Measurements from ENCODE around the gene DNAJA2.
"Not testable (repeated sequence)": the region's sequence is repeated elsewhere in the genome, so short reads cannot be mapped to it uniquely, and the experiment has no call there.

Gene DNAJA2

GRCh38 chr16:46949241-46949892 lies 24.1 kb downstream of the DNAJA2 start:
- Histone ChIP-seq H3K9me3 (ENCODE audit: low read length) (no peaks in the 10 kb centered on the region), H3K27ac (ENCODE audit: low read depth, low read length) (no peak overlapping the region), H3K36me3 (ENCODE audit: insufficient read depth, low read length) (no peaks in the 10 kb centered on the region), H3K4me1 (ENCODE audit: insufficient read depth, low read length) (no peaks in the 10 kb centered on the region), H3K4me3 (ENCODE audit: low read depth in 1 of 2, low read length in 2 of 2) (no peak overlapping the region), H3K27me3 (ENCODE audit: control insufficient read depth in 1 of 2, insufficient read depth in 2 of 2, low read length in 2 of 2) (no peaks in the 10 kb centered on the region), H3K9ac (ENCODE audit: low read length) (no peak overlapping the region)

GRCh38 chr16:46948548-46949166 lies 24.8 kb downstream of the DNAJA2 start:
- H3K9ac ChIP-seq (ENCODE audit: low read length): no peak overlapping the region
- H3K27ac ChIP-seq (ENCODE audit: low read depth, low read length): no peak overlapping the region
- H3K9me3 ChIP-seq (ENCODE audit: low read length): no peaks in the 10 kb centered on the region
- H3K4me3 ChIP-seq (ENCODE audit: low read depth in 1 of 2, low read length in 2 of 2): no peak overlapping the region
- H3K36me3 ChIP-seq (ENCODE audit: insufficient read depth, low read length): no peaks in the 10 kb centered on the region
- H3K4me1 ChIP-seq (ENCODE audit: insufficient read depth, low read length): no peaks in the 10 kb centered on the region
- H3K27me3 ChIP-seq (ENCODE audit: control insufficient read depth in 1 of 2, insufficient read depth in 2 of 2, low read length in 2 of 2): no peaks in the 10 kb centered on the region

DNA sequence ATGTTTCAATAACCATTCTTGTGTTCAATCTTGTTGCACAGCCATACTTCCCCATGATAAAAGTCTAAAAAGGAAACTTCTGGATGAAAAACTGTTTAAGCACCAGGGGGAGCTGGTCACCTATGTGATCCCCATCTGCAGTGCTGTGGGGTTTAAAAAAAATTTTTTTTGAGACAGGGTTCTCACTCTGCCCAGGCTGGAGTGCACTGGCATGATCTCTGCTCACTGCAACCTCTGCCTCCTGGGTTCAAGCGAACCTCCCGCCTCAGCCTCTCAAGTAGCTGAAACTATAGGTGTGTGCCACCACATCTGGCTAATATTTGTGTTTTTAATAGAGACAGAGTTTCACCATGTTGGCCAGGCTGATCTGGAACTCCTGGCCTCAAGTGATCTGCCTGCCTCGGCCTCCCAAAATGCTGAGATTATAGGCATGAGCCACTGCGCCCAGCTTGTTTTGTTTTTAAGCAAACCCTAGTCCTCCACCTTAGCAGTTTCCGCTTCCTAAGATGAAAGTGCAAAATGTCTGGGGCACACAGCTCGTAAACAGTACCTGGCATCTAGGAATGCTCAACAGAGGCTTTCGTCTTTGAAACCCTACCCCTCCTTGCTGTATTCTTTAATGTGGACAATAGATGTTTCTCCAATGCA lies 25.4 kb downstream of the DNAJA2 start:
- H3K36me3 ChIP-seq (ENCODE audit: insufficient read depth, low read length): no peaks in the 10 kb centered on the region
- H3K4me3 ChIP-seq (ENCODE audit: low read depth in 1 of 2, low read length in 2 of 2): no peak overlapping the region
- no peak overlapping the region for H3K27ac ChIP-seq (ENCODE audit: low read depth, low read length)
- no peaks in the 10 kb centered on the region for H3K4me1 ChIP-seq (ENCODE audit: insufficient read depth, low read length)
- no peaks in the 10 kb centered on the region for H3K9me3 ChIP-seq (ENCODE audit: low read length)
- H3K27me3 ChIP-seq (ENCODE audit: control insufficient read depth in 1 of 2, insufficient read depth in 2 of 2, low read length in 2 of 2): no peaks in the 10 kb centered on the region
- H3K9ac ChIP-seq (ENCODE audit: low read length): no peak overlapping the region

DNA sequence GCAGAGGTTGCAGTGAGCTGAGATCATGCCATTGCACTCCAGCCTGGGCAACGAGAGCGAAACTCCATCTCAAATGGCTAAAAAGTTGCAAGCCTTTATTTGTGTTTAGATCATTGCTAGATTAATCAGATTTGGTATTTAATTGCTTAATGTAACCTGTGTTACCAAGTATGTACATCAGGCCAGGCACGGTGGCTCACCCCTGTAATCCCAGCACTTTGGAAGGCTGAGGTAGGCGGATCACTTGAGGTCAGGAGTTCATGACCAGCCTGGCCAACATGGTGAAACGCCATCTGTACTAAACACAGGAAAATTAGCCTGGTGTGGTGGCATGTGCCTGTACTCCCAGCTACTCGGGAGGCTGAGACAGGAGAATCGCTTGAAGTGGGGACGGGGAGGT lies 28.8 kb downstream of the DNAJA2 start:
- H3K27ac ChIP-seq (ENCODE audit: low read depth, low read length); H3K4me1 ChIP-seq (ENCODE audit: insufficient read depth, low read length); H3K9me3 ChIP-seq (ENCODE audit: low read length); H3K27me3 ChIP-seq (ENCODE audit: control insufficient read depth in 1 of 2, insufficient read depth in 2 of 2, low read length in 2 of 2); H3K9ac ChIP-seq (ENCODE audit: low read length); H3K36me3 ChIP-seq (ENCODE audit: insufficient read depth, low read length); H3K4me3 ChIP-seq (ENCODE audit: low read depth in 1 of 2, low read length in 2 of 2): not testable (repeated sequence)

GRCh38 chr16:46937536-46937935 lies 35.9 kb downstream of the DNAJA2 start:
- Histone ChIP-seq H3K27ac (ENCODE audit: low read depth, low read length) (no peak overlapping the region), H3K9me3 (ENCODE audit: low read length) (no peaks in the 10 kb centered on the region), H3K27me3 (ENCODE audit: control insufficient read depth in 1 of 2, insufficient read depth in 2 of 2, low read length in 2 of 2) (no peaks in the 10 kb centered on the region), H3K36me3 (ENCODE audit: insufficient read depth, low read length) (no peaks in the 10 kb centered on the region), H3K4me1 (ENCODE audit: insufficient read depth, low read length) (no peaks in the 10 kb centered on the region), H3K4me3 (ENCODE audit: low read depth in 1 of 2, low read length in 2 of 2) (no peak overlapping the region), H3K9ac (ENCODE audit: low read length) (no peak overlapping the region)

- Histone ChIP-seq H3K4me1 (ENCODE audit: insufficient read depth, low read length) (no peaks in the 10 kb centered on the region), H3K4me3 (ENCODE audit: low read depth in 1 of 2, low read length in 2 of 2) (no peak overlapping the region), H3K9ac (ENCODE audit: low read length) (no peak overlapping the region), H3K27ac (ENCODE audit: low read depth, low read length) (no peak overlapping the region), H3K9me3 (ENCODE audit: low read length) (no peaks in the 10 kb centered on the region), H3K27me3 (ENCODE audit: control insufficient read depth in 1 of 2, insufficient read depth in 2 of 2, low read length in 2 of 2) (no peaks in the 10 kb centered on the region), H3K36me3 (ENCODE audit: insufficient read depth, low read length) (no peaks in the 10 kb centered on the region)
Measured at GRCh38 chr16:46932802-46933201, 40.7 kb downstream of the DNAJA2 start.

- Histone ChIP-seq H3K4me1 (ENCODE audit: insufficient read depth, low read length) (no peaks in the 10 kb centered on the region), H3K9ac (ENCODE audit: low read length) (no peak overlapping the region), H3K27me3 (ENCODE audit: control insufficient read depth in 1 of 2, insufficient read depth in 2 of 2, low read length in 2 of 2) (no peaks in the 10 kb centered on the region)
Measured at GRCh38 chr16:46930861-46931260, 42.6 kb downstream of the DNAJA2 start.

GRCh38 chr16:46929378-46930332 lies 43.8 kb downstream of the DNAJA2 start:
- Histone ChIP-seq H3K9me3 (ENCODE audit: low read length) (no peaks in the 10 kb centered on the region), H3K27ac (ENCODE audit: low read depth, low read length) (no peak overlapping the region), H3K9ac (ENCODE audit: low read length) (no peak overlapping the region), H3K4me1 (ENCODE audit: insufficient read depth, low read length) (no peaks in the 10 kb centered on the region), H3K36me3 (ENCODE audit: insufficient read depth, low read length) (peaks cover 11% of the 10 kb centered on the region), H3K27me3 (ENCODE audit: control insufficient read depth in 1 of 2, insufficient read depth in 2 of 2, low read length in 2 of 2) (no peaks in the 10 kb centered on the region), H3K4me3 (ENCODE audit: low read depth in 1 of 2, low read length in 2 of 2) (no peak overlapping the region)

More at GRCh38 chr16:46930861-46931260, 42.6 kb downstream of the DNAJA2 start:
- Histone ChIP-seq H3K9me3 (ENCODE audit: low read length) (no peaks in the 10 kb centered on the region), H3K27ac (ENCODE audit: low read depth, low read length) (no peak overlapping the region), H3K4me3 (ENCODE audit: low read depth in 1 of 2, low read length in 2 of 2) (no peak overlapping the region), H3K36me3 (ENCODE audit: insufficient read depth, low read length) (peaks cover 11% of the 10 kb centered on the region)

DNA sequence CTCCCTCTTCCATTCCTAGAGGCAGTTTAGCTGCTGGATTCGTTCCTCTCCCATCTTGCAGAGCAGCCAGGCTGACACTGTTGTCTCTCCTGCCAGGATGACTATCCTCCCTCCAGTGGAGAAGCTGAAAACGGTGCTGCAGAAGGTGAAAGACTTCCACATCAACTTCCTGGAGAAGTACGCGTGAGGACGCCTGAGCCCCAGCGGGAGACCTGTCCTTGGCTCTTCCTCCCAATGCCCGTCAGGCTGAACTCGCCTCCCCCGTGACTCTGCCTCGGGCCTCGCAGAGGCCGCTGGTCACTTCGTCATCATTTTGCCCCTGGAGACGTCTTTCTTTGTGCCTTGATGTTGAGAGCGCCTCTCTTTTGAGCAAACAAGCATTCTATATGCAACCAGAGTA lies 44.7 kb downstream of the DNAJA2 start:
- Histone ChIP-seq H3K9me3 (ENCODE audit: low read length) (no peaks in the 10 kb centered on the region), H3K27me3 (ENCODE audit: control insufficient read depth in 1 of 2, insufficient read depth in 2 of 2, low read length in 2 of 2) (no peaks in the 10 kb centered on the region), H3K27ac (ENCODE audit: low read depth, low read length) (no peak overlapping the region), H3K9ac (ENCODE audit: low read length) (no peak overlapping the region), H3K4me3 (ENCODE audit: low read depth in 1 of 2, low read length in 2 of 2) (no peak overlapping the region), H3K4me1 (ENCODE audit: insufficient read depth, low read length) (no peaks in the 10 kb centered on the region), H3K36me3 (ENCODE audit: insufficient read depth, low read length) (peaks cover 11% of the 10 kb centered on the region)

GRCh38 chr16:46927273-46927672 lies 46.2 kb downstream of the DNAJA2 start:
- Histone ChIP-seq H3K4me3 (ENCODE audit: low read depth in 1 of 2, low read length in 2 of 2) (no peak overlapping the region), H3K27me3 (ENCODE audit: control insufficient read depth in 1 of 2, insufficient read depth in 2 of 2, low read length in 2 of 2) (no peaks in the 10 kb centered on the region), H3K9ac (ENCODE audit: low read length) (no peak overlapping the region), H3K9me3 (ENCODE audit: low read length) (no peaks in the 10 kb centered on the region), H3K4me1 (ENCODE audit: insufficient read depth, low read length) (no peaks in the 10 kb centered on the region), H3K27ac (ENCODE audit: low read depth, low read length) (no peak overlapping the region), H3K36me3 (ENCODE audit: insufficient read depth, low read length) (peaks cover 17% of the 10 kb centered on the region)

Data from muscle layer of colon (tissue), 2 donors.